Activated CD4-positive, alpha-beta memory T cell treated with anti-CD3 and anti-CD28 coated beads for 36 hours (primary cell): ENCODE data around the gene DNASE2B. TPM values are rescaled to one million over a fixed set of nuclear protein-coding genes. Genes with fewer than 3 reads are reported as not detected.

Source experiments
- CTCF ChIA-PET: fragments of 350-600 bp; sonication (Branson Sonifier 250); formaldehyde crosslinking; loops from one replicate; lab custom pipeline; 2021; ENCODE audit warnings: antibody characterized with exemption, inconsistent platforms; lab: Charles Lee
- POLR2A ChIA-PET: fragments of 350-600 bp; sonication (Branson Sonifier 250); formaldehyde crosslinking; loops from one replicate; lab custom pipeline; 2021; ENCODE audit warnings: antibody characterized with exemption; lab: Charles Lee
- DNase-seq: peaks from one replicate; pipeline ENCODE4 v3.0.0-alpha.2; 2020
- H3K27ac Mint-ChIP-seq: one replicate; pipeline ENCODE4 v1.8.0; 2021; ENCODE audit warnings: mixed read lengths
- H3K27me3 Mint-ChIP-seq: one replicate; pipeline ENCODE4 v1.8.0; 2021; ENCODE audit warnings: mixed read lengths
- H3K36me3 Mint-ChIP-seq: one replicate; pipeline ENCODE4 v1.8.0; 2021; ENCODE audit warnings: mixed read lengths
- H3K4me1 Mint-ChIP-seq: one replicate; pipeline ENCODE4 v1.8.0; 2021; ENCODE audit warnings: low read depth, mixed read lengths
- H3K4me3 Mint-ChIP-seq: one replicate; pipeline ENCODE4 v1.8.0; 2021; ENCODE audit warnings: mild to moderate bottlenecking, mixed read lengths
- H3K9me3 Mint-ChIP-seq: one replicate; pipeline ENCODE4 v1.8.0; 2021; ENCODE audit warnings: mixed read lengths
- intact Hi-C: fragments of 100-400 bp; cut with micrococcal nuclease; formaldehyde crosslinking; loops from one replicate; pipeline ENCODE4 v1.15.1; 2023
- total RNA-seq, 2 experiments: library from RNA; stranded (reverse); gene quantifications; one replicate each; pipeline ENCODE4 v1.2.3, GENCODE V29; 2021

Gene DNASE2B
- total RNA-seq, 2 experiments from 2014 or later, result not detected

- intact Hi-C loops, result no loop called here
- DNase-seq, result no peak
- POLR2A ChIA-PET, result no interaction called here
- Mint-ChIP-seq H3K4me3 (no peak overlapping the region), H3K27me3 (no peaks in the 10 kb centered on the region), H3K36me3 (no peaks in the 10 kb centered on the region), H3K4me1 (no peaks in the 10 kb centered on the region), H3K27ac (no peak overlapping the region), H3K9me3 (no peaks in the 10 kb centered on the region)
- CTCF ChIA-PET, result interaction anchor here (1.3 kb wide), 1 partner anchor 265 kb away, joined by 4 read pairs; no protein-coding TSS in a partner anchor
Observed at GRCh38 chr1:84406346-84406861, 8.1 kb downstream of the DNASE2B start.

DNA sequence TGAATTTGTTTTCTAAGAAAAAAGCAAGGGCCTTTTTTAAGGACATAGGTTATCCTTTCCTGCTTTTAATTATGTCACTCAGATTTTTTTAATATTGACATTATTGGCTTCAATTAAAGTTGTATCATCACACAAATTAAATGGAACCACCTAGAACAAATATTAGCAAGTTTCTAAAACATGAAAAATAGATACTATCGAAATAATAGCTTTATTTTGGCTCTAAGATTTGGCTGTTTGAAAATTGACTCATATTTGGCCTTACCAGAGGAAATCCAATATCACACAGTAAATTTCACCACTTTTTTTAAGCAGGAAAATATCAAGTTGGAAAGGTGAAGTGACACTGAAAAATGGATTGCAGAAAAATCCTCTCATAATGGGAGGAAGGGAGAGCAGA, 9.2 kb downstream of the DNASE2B start:
- no peak for DNase-seq
- Mint-ChIP-seq H3K4me1 (no peaks in the 10 kb centered on the region), H3K27ac (no peak overlapping the region), H3K27me3 (no peaks in the 10 kb centered on the region), H3K9me3 (no peaks in the 10 kb centered on the region), H3K4me3 (no peak overlapping the region), H3K36me3 (no peaks in the 10 kb centered on the region)
- intact Hi-C loops, result no loop called here
- ChIA-PET POLR2A (no interaction called here), CTCF (interaction anchor here (1.3 kb wide), 1 partner anchor 267 kb away, joined by 4 read pairs; no protein-coding TSS in a partner anchor)

DNA sequence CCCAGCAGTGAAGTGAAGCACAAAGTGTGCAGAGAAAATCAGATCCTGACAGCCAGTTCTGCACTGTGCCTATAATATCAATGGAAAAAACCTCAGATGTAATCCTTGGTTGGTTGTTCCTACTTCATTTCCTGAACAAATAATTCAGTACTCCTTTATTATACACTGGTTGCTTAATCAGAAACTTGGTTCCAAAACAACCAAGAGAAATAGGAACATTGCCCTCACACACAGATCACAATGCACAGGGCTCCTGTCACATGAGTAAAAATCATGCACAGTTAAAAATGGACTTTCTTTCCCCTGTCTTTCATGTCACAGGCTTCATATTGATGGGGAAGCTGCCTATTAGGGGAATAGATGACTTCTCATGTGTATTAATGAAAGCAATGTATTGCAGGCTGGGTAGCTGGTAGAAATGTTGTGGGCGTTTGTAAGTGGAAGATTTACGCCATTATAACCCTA, 9.7 kb downstream of the DNASE2B start:
- H3K9me3 Mint-ChIP-seq, result no peaks in the 10 kb centered on the region
- no peaks in the 10 kb centered on the region for H3K36me3 Mint-ChIP-seq
- intact Hi-C loops, result no loop called here
- H3K27me3 Mint-ChIP-seq, result no peaks in the 10 kb centered on the region
- no peaks in the 10 kb centered on the region for H3K4me1 Mint-ChIP-seq
- POLR2A ChIA-PET, result no interaction called here
- H3K4me3 Mint-ChIP-seq, result no peak overlapping the region
- CTCF ChIA-PET, result interaction anchor here (1.3 kb wide), 1 partner anchor 267 kb away, joined by 4 read pairs; no protein-coding TSS in a partner anchor
- DNase-seq, result no peak
- H3K27ac Mint-ChIP-seq, result no peak overlapping the region

GRCh38 chr1:84409888-84410287, 11.6 kb downstream of the DNASE2B start:
- ChIA-PET POLR2A (no interaction called here), CTCF (no interaction called here)
- Mint-ChIP-seq H3K9me3 (no peaks in the 10 kb centered on the region), H3K4me3 (no peak overlapping the region), H3K27me3 (no peaks in the 10 kb centered on the region), H3K27ac (no peak overlapping the region), H3K36me3 (no peaks in the 10 kb centered on the region), H3K4me1 (no peaks in the 10 kb centered on the region)
- DNase-seq, result no peak
- intact Hi-C loops, result no loop called here

DNA sequence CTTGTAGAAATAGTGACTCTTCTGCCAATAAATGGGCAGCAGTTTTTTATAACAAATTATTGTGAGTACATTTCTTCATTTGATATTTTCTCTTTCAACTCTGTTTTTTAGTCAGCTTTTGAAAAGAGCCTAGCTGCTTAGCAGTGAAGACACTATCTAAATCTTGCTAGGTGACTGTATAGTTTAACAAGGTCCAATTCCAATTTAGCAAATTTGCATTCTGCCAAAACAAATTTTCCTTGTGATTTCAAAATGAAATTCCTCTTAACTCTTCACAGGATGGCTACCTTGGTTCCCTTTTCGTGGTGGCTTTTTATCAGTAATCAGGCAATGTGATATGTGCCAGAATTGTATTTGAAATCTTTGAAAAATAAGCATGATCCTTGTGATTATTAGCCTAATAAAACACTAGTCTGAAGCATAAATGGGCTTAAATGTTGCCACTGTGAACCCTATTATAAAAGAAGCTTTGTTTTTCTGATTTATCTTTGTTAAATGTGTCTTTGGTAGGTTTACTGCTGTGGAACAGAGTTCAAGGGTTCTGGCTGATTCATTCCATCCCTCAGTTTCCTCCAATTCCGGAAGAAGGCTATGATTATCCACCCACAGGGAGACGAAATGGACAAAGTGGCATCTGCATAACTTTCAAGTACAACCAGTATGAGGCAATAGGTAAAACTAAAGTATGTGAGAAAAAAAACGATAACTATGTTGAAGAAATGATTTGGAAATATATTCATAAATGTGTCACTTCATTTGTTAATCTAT, 12.2 kb downstream of the DNASE2B start:
- CTCF ChIA-PET, result no interaction called here

DNA sequence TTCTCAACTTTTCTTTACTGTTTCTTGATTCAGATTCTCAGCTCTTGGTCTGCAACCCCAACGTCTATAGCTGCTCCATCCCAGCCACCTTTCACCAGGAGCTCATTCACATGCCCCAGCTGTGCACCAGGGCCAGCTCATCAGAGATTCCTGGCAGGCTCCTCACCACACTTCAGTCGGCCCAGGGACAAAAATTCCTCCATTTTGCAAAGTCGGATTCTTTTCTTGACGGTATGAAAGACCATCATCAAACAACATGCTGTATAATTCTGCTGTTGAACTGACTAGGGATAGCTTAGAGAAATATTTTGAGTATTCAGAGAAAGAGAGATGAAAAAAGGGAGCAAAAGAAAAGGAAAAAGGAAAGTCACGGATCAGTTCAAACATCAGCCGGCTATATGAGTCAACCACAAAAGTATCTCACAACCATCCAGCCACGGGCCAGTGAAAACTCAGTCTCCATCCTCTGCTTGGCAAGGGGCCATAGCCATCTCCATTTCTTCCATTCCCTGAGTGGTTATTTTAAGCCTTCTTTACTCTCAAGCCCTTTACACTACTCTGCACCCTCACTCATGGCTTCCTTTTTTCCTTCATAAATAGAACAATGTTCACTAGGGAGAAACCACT, 14.1 kb downstream of the DNASE2B start:
- Mint-ChIP-seq H3K4me3 (no peak overlapping the region), H3K27me3 (no peaks in the 10 kb centered on the region), H3K27ac (no peak overlapping the region), H3K9me3 (no peaks in the 10 kb centered on the region), H3K36me3 (no peaks in the 10 kb centered on the region), H3K4me1 (no peaks in the 10 kb centered on the region)
- ChIA-PET CTCF (interaction anchor here (0.6 to 1.6 kb wide), 2 partner anchors 21 to 1009 kb away, joined by 4 to 5 read pairs; no protein-coding TSS in a partner anchor), POLR2A (no interaction called here)
- intact Hi-C loops, result no loop called here
- no peak for DNase-seq

More for the DNA sequence above, 12.2 kb downstream of the DNASE2B start:
- no peak for DNase-seq
- intact Hi-C loops, result no loop called here
- H3K4me3 Mint-ChIP-seq, result no peak overlapping the region
- H3K9me3 Mint-ChIP-seq, result no peaks in the 10 kb centered on the region
- H3K27me3 Mint-ChIP-seq, result no peaks in the 10 kb centered on the region
- POLR2A ChIA-PET, result no interaction called here
- H3K4me1 Mint-ChIP-seq, result no peaks in the 10 kb centered on the region
- H3K36me3 Mint-ChIP-seq, result no peaks in the 10 kb centered on the region
- no peak overlapping the region for H3K27ac Mint-ChIP-seq

GRCh38 chr1:84415396-84415795, 17.1 kb downstream of the DNASE2B start:
- no peak for DNase-seq
- Mint-ChIP-seq H3K4me1 (no peaks in the 10 kb centered on the region), H3K9me3 (no peaks in the 10 kb centered on the region), H3K27ac (no peak overlapping the region), H3K36me3 (no peaks in the 10 kb centered on the region), H3K4me3 (no peak overlapping the region), H3K27me3 (peaks cover 1% of the 10 kb centered on the region)
- ChIA-PET POLR2A (no interaction called here), CTCF (interaction anchor here (1.0 kb wide), 1 partner anchor 27 kb away, joined by 3 read pairs; no protein-coding TSS in a partner anchor)
- intact Hi-C loops, result no loop called here

GRCh38 chr1:84422909-84423308, 24.6 kb downstream of the DNASE2B start:
- H3K9me3 Mint-ChIP-seq, result no peaks in the 10 kb centered on the region
- DNase-seq, result no peak
- peaks cover 4% of the 10 kb centered on the region for H3K27me3 Mint-ChIP-seq
- no peaks in the 10 kb centered on the region for H3K4me1 Mint-ChIP-seq
- no peaks in the 10 kb centered on the region for H3K36me3 Mint-ChIP-seq
- H3K4me3 Mint-ChIP-seq, result no peak overlapping the region
- CTCF ChIA-PET, result interaction anchor here (1.3 kb wide), 1 partner anchor 10 kb away, joined by 6 read pairs; no protein-coding TSS in a partner anchor
- POLR2A ChIA-PET, result no interaction called here
- no peak overlapping the region for H3K27ac Mint-ChIP-seq
- intact Hi-C loops, result no loop called here

- peaks cover 2% of the 10 kb centered on the region for H3K9me3 Mint-ChIP-seq
- H3K4me1 Mint-ChIP-seq, result no peaks in the 10 kb centered on the region
- ChIA-PET CTCF (no interaction called here), POLR2A (no interaction called here)
- H3K36me3 Mint-ChIP-seq, result no peaks in the 10 kb centered on the region
- no peak overlapping the region for H3K27ac Mint-ChIP-seq
- no peak overlapping the region for H3K4me3 Mint-ChIP-seq
- H3K27me3 Mint-ChIP-seq, result peaks cover 4% of the 10 kb centered on the region
- no peak for DNase-seq
- intact Hi-C loops, result no loop called here
Observed at GRCh38 chr1:84424513-84425149, 26.3 kb downstream of the DNASE2B start.

GRCh38 chr1:84425150-84425896, 27.0 kb downstream of the DNASE2B start:
- H3K4me1 Mint-ChIP-seq, result no peaks in the 10 kb centered on the region
- ChIA-PET CTCF (no interaction called here), POLR2A (no interaction called here)
- no peak for DNase-seq
- no peak overlapping the region for H3K4me3 Mint-ChIP-seq
- no peak overlapping the region for H3K27ac Mint-ChIP-seq
- H3K36me3 Mint-ChIP-seq, result no peaks in the 10 kb centered on the region
- peaks cover 4% of the 10 kb centered on the region for H3K27me3 Mint-ChIP-seq
- intact Hi-C loops, result no loop called here
- peaks cover 8% of the 10 kb centered on the region for H3K9me3 Mint-ChIP-seq

DNA sequence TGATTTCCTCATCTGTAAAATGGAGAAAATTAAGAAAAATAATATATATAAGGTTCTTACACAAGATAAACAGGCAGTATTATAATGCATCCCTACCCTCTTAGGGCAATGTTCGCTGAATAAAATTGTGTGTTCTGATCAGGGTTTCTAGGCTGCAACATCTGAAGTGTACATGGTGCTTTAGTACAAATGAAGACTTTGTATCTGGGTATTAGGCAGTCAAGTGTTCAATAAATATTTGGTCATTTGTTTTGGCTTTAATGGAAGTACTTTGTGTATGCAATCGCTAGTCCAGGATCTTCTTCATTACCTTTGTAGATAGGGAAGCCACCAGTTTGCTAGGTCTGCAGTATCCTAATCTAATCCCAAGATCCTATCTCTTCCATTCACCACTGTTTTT, 28.1 kb downstream of the DNASE2B start:
- DNase-seq, result no peak
- ChIA-PET POLR2A (no interaction called here), CTCF (interaction anchor here (0.7 kb wide), 1 partner anchor 11 kb away, joined by 3 read pairs; no protein-coding TSS in a partner anchor)
- Mint-ChIP-seq H3K9me3 (peaks cover 10% of the 10 kb centered on the region), H3K4me1 (no peaks in the 10 kb centered on the region), H3K36me3 (no peaks in the 10 kb centered on the region), H3K4me3 (no peak overlapping the region), H3K27ac (no peak overlapping the region), H3K27me3 (peaks cover 3% of the 10 kb centered on the region)
- intact Hi-C loops, result no loop called here
